H1 (cell line): ENCODE data around the gene POGZ. TPM values are rescaled to one million over a fixed set of nuclear protein-coding genes. Genes with fewer than 3 reads are reported as not detected.

Experiments used
- HDAC2 ChIP-seq, 2 experiments: fragments of 300-600 bp in 1 of 2; sonication (generic) in 1 of 2; IDR thresholded peaks; 2 replicates each; pipeline ENCODE4 v1.6.1; 2011 to 2012; ENCODE audit warnings: low read depth in 2 of 2, low read length in 2 of 2, mild to moderate bottlenecking in 2 of 2, moderate library complexity in 2 of 2, borderline replicate concordance in 1 of 2, inconsistent platforms in 1 of 2
- polyA plus RNA-seq, 7 experiments: library from polyadenylated mRNA; depleted of rRNA in 3 of 7; stranded (reverse) in 5 of 7; unstranded in 2 of 7; fragments of >200 nt in 5 of 7; fragments of 200-250 nt in 2 of 7; gene quantifications; 1 replicate in 5 of 7; 2 replicates in 1 of 7; 4 replicates in 1 of 7; pipeline versions ENCODE4 v1.2.1 to v1.2.3, GENCODE V29; 2011 to 2013; ENCODE audit warnings: missing spikeins in 2 of 7, mixed read lengths in 2 of 7
- total RNA-seq: library from RNA; stranded (reverse); fragmentation: NEBNext Ultra II Directional; extraction: Animal tissue kit (Norgen Biotek cat#: 25700); gene quantifications from 2 replicates; pipeline ENCODE4 v1.2.1, GENCODE V29; 2021
- TF ChIP-seq, protein P1 (sequence below): fragments of 300-600 bp; sonication (generic); IDR thresholded peaks from 2 replicates; pipeline ENCODE4 v1.7.1; 2012; ENCODE audit warnings: low read length, moderate library complexity, mild to moderate bottlenecking, inconsistent platforms; ENCODE audit not compliant: insufficient replicate concordance

Gene POGZ
- total and polyA plus RNA-seq, 2 of the 8 experiments (the other 6 are each of a cell fraction or from before 2014, with no cell fraction given): 66.4 to 105 TPM

- TF ChIP-seq, protein P1, sequence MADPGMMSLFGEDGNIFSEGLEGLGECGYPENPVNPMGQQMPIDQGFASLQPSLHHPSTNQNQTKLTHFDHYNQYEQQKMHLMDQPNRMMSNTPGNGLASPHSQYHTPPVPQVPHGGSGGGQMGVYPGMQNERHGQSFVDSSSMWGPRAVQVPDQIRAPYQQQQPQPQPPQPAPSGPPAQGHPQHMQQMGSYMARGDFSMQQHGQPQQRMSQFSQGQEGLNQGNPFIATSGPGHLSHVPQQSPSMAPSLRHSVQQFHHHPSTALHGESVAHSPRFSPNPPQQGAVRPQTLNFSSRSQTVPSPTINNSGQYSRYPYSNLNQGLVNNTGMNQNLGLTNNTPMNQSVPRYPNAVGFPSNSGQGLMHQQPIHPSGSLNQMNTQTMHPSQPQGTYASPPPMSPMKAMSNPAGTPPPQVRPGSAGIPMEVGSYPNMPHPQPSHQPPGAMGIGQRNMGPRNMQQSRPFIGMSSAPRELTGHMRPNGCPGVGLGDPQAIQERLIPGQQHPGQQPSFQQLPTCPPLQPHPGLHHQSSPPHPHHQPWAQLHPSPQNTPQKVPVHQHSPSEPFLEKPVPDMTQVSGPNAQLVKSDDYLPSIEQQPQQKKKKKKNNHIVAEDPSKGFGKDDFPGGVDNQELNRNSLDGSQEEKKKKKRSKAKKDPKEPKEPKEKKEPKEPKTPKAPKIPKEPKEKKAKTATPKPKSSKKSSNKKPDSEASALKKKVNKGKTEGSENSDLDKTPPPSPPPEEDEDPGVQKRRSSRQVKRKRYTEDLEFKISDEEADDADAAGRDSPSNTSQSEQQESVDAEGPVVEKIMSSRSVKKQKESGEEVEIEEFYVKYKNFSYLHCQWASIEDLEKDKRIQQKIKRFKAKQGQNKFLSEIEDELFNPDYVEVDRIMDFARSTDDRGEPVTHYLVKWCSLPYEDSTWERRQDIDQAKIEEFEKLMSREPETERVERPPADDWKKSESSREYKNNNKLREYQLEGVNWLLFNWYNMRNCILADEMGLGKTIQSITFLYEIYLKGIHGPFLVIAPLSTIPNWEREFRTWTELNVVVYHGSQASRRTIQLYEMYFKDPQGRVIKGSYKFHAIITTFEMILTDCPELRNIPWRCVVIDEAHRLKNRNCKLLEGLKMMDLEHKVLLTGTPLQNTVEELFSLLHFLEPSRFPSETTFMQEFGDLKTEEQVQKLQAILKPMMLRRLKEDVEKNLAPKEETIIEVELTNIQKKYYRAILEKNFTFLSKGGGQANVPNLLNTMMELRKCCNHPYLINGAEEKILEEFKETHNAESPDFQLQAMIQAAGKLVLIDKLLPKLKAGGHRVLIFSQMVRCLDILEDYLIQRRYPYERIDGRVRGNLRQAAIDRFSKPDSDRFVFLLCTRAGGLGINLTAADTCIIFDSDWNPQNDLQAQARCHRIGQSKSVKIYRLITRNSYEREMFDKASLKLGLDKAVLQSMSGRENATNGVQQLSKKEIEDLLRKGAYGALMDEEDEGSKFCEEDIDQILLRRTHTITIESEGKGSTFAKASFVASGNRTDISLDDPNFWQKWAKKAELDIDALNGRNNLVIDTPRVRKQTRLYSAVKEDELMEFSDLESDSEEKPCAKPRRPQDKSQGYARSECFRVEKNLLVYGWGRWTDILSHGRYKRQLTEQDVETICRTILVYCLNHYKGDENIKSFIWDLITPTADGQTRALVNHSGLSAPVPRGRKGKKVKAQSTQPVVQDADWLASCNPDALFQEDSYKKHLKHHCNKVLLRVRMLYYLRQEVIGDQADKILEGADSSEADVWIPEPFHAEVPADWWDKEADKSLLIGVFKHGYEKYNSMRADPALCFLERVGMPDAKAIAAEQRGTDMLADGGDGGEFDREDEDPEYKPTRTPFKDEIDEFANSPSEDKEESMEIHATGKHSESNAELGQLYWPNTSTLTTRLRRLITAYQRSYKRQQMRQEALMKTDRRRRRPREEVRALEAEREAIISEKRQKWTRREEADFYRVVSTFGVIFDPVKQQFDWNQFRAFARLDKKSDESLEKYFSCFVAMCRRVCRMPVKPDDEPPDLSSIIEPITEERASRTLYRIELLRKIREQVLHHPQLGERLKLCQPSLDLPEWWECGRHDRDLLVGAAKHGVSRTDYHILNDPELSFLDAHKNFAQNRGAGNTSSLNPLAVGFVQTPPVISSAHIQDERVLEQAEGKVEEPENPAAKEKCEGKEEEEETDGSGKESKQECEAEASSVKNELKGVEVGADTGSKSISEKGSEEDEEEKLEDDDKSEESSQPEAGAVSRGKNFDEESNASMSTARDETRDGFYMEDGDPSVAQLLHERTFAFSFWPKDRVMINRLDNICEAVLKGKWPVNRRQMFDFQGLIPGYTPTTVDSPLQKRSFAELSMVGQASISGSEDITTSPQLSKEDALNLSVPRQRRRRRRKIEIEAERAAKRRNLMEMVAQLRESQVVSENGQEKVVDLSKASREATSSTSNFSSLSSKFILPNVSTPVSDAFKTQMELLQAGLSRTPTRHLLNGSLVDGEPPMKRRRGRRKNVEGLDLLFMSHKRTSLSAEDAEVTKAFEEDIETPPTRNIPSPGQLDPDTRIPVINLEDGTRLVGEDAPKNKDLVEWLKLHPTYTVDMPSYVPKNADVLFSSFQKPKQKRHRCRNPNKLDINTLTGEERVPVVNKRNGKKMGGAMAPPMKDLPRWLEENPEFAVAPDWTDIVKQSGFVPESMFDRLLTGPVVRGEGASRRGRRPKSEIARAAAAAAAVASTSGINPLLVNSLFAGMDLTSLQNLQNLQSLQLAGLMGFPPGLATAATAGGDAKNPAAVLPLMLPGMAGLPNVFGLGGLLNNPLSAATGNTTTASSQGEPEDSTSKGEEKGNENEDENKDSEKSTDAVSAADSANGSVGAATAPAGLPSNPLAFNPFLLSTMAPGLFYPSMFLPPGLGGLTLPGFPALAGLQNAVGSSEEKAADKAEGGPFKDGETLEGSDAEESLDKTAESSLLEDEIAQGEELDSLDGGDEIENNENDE: no peak
- TF ChIP-seq HDAC2 (IDR thresholded peaks at IDR 0.05; ENCODE audit: borderline replicate concordance in 1 of 2, low read depth in 2 of 2, low read length in 2 of 2): no peak
Observed at GRCh38 chr1:151425103-151425502, 34.2 kb downstream of the POGZ start (continued).
